K562 (cell line): ENCODE results near the gene MAPK8IP2. TPM values are rescaled to one million over a fixed set of nuclear protein-coding genes. Genes with fewer than 3 reads are reported as not detected.

Experiments used
- ATAC-seq: fragments of 200-7000 bp; cut with Tn5 transposase; 3 replicates; pipeline ENCODE4 v1.9.1; 2020; ENCODE audit warnings: moderate library complexity
- BruUV-seq: library from RNA; stranded (reverse); fragments of 400-500 nt; replicated peaks from 2 replicates; lab custom pipeline; 2021; lab: Mats Ljungman, UMichigan
- CTCF ChIA-PET: fragments of 300-600 bp; formaldehyde crosslinking; extraction: SDS; loops from one replicate; lab custom pipeline; 2021; ENCODE audit warnings: low intra/inter-chr PET ratio; lab: Yijun Ruan, JAX
- POLR2A ChIA-PET: fragments of 300-600, 350-650 bp; sonication (Branson Sonifier 250); formaldehyde crosslinking; extraction: SDS; loops from one replicate; lab custom pipeline; 2021; ENCODE audit warnings: antibody characterized with exemption, inconsistent platforms; lab: Yijun Ruan, JAX
- DNase-seq, 4 experiments: peaks; one replicate each; pipeline versions ENCODE4 v3.0.0 to v3.0.0-alpha.2; 2011 to 2018; ENCODE audit warnings: low spot score in 3 of 4, mixed read lengths in 3 of 4; ENCODE audit errors: extremely low read depth in 1 of 4
- FAIRE-seq: peaks from 2 replicates; lab custom pipeline; 2011; peaks lifted over from hg19 to GRCh38; lab: Jason Lieb, UNC
- H2AFZ ChIP-seq: 2 replicates; pipeline ENCODE4 v1.6.0; 2011; ENCODE audit warnings: low read depth, low read length, control low read depth, inconsistent platforms
- H3K27ac ChIP-seq: fragments of 200-600 bp; 3 replicates; pipeline ENCODE4 v1.8.0; 2011; ENCODE audit warnings: low read depth, mild to moderate bottlenecking, control low read depth, inconsistent platforms, low read length, moderate library complexity, mixed read lengths; ENCODE audit errors: extremely low read depth
- H3K27me3 ChIP-seq, 2 experiments: fragments of 300-600 bp in 1 of 2; 2 replicates in 1 of 2; 3 replicates in 1 of 2; pipeline versions ENCODE4 v1.6.0 to v1.8.0; 2011; ENCODE audit warnings: inconsistent platforms in 2 of 2, low read length in 2 of 2, mild to moderate bottlenecking in 1 of 2, mixed read lengths in 1 of 2, moderate library complexity in 1 of 2; ENCODE audit not compliant: control insufficient read depth in 2 of 2, insufficient read depth in 2 of 2
- H3K36me3 ChIP-seq: fragments of 300-600 bp; 3 replicates; pipeline ENCODE4 v1.8.0; 2011; ENCODE audit warnings: mild to moderate bottlenecking, low read length, inconsistent platforms; ENCODE audit not compliant: control insufficient read depth, insufficient read depth
- H3K4me1 ChIP-seq, 2 experiments: fragments of 200-600 bp in 1 of 2; replicated peaks in 1 of 2; 2 replicates in 1 of 2; 3 replicates in 1 of 2; pipeline versions ENCODE4 v1.5.1 to v1.8.0; 2011; ENCODE audit warnings: inconsistent platforms in 2 of 2, low read length in 2 of 2, mild to moderate bottlenecking in 1 of 2, mixed read lengths in 1 of 2, moderate library complexity in 1 of 2; ENCODE audit not compliant: control insufficient read depth in 2 of 2, insufficient read depth in 2 of 2
- H3K4me2 ChIP-seq: 2 replicates; pipeline ENCODE4 v1.6.1; 2011; ENCODE audit warnings: low read length, control low read depth, inconsistent platforms, mixed read lengths; ENCODE audit not compliant: insufficient read depth
- H3K4me3 ChIP-seq: fragments of 200-600 bp; sonication (generic), shearing (Covaris generic); 2 replicates; pipeline ENCODE4 v1.5.1; 2016; ENCODE audit warnings: control low read depth, inconsistent platforms
- H3K79me2 ChIP-seq: fragments of 200-600 bp; 3 replicates; pipeline ENCODE4 v1.8.0; 2011; ENCODE audit warnings: low read length, inconsistent platforms; ENCODE audit not compliant: control insufficient read depth, insufficient read depth
- H3K9ac ChIP-seq, 2 experiments: 2 replicates each; pipeline versions ENCODE4 v1.6.0 to v1.6.1; 2011; ENCODE audit warnings: low read depth in 2 of 2, low read length in 2 of 2, control low read depth in 1 of 2, inconsistent platforms in 1 of 2, mild to moderate bottlenecking in 1 of 2, mixed read lengths in 1 of 2; ENCODE audit not compliant: insufficient read depth in 1 of 2
- H3K9me1 ChIP-seq: one replicate; pipeline ENCODE4 v1.6.0; 2011; ENCODE audit warnings: inconsistent platforms, mild to moderate bottlenecking, low read length, moderate library complexity; ENCODE audit not compliant: control insufficient read depth, insufficient read depth
- H3K9me3 ChIP-seq: replicated peaks from 2 replicates; pipeline ENCODE4 v1.5.1; 2011; ENCODE audit warnings: low read depth, low read length, inconsistent platforms; ENCODE audit not compliant: control insufficient read depth, insufficient read depth
- H4K20me1 ChIP-seq: replicated peaks from 2 replicates; pipeline ENCODE4 v1.6.1; 2011; ENCODE audit warnings: low read length, inconsistent platforms, mixed read lengths; ENCODE audit not compliant: control insufficient read depth, insufficient read depth
- ATF4 ChIP-seq: fragments of 450-650 bp; formaldehyde crosslinking; IDR thresholded peaks from 2 replicates; pipeline ENCODE4 v1.4.0; 2022; ENCODE audit warnings: mild to moderate bottlenecking, moderate library complexity
- BDP1 ChIP-seq: IDR thresholded peaks from 3 replicates; pipeline ENCODE4 v1.6.1; 2011; ENCODE audit not compliant: insufficient read length, insufficient read depth
- BRF2 ChIP-seq: IDR thresholded peaks from 3 replicates; pipeline ENCODE4 v1.6.1; 2011; ENCODE audit warnings: borderline replicate concordance, mild to moderate bottlenecking; ENCODE audit not compliant: insufficient read length, insufficient read depth
- MAX ChIP-seq: sonication (generic); formaldehyde crosslinking; IDR thresholded peaks from 2 replicates; pipeline ENCODE4 v1.9.0; 2022; ENCODE audit warnings: mild to moderate bottlenecking, missing genetic modification reagents
- MBD1 ChIP-seq: fragments of 250-450 bp; sonication (Bioruptor Pico); IDR thresholded peaks from 2 replicates; pipeline ENCODE4 v1.8.0; 2022; ENCODE audit warnings: inconsistent platforms
- PRPF4 ChIP-seq: fragments of 200-400 bp; formaldehyde crosslinking; IDR thresholded peaks from one replicate; pipeline ENCODE4 v1.6.1; 2017; ENCODE audit warnings: low read length, low read depth, mild to moderate bottlenecking; ENCODE audit not compliant: insufficient read depth, poor library complexity, severe bottlenecking
- ZNF561 ChIP-seq: fragments of 450-650 bp; formaldehyde crosslinking; conservative IDR thresholded peaks from 2 replicates; pipeline ENCODE4 v1.4.0; 2020; ENCODE audit warnings: mild to moderate bottlenecking, moderate library complexity
- WGBS: fragments of 100-300 bp; shearing (Covaris generic); methylation state at CpG from one replicate; pipeline ENCODE4 v1.1.6; 2016; ENCODE audit warnings: low coverage, mixed read lengths; ENCODE audit not compliant: insufficient coverage; ENCODE audit errors: missing lambda C conversion rate; 5-methylcytosine and 5-hydroxymethylcytosine counted together
- in situ Hi-C: fragments of 300-500 bp; cut with MboI; formaldehyde crosslinking; loops from 4 replicates; pipeline ENCODE4 v1.15.0; 2018; ENCODE audit warnings: inconsistent platforms, mixed read lengths
- intact Hi-C: fragments of 100-400 bp; cut with micrococcal nuclease; formaldehyde crosslinking; loops from 2 replicates; pipeline ENCODE4 v1.14.2; 2022
- polyA plus RNA-seq, 8 experiments: library from polyadenylated mRNA; depleted of rRNA in 4 of 8; stranded (reverse) in 5 of 8; unstranded in 3 of 8; fragments of >200 nt; fragmentation: Nextera tagmentation in 2 of 8; fragmentation: Illumina TruSeq in 1 of 8; extraction: Ambion mirVana in 2 of 8; extraction: Trizol in 1 of 8; gene quantifications; 2 replicates each; pipeline versions ENCODE4 v1.2.1 to v1.2.3, GENCODE V29; 2011 to 2014; ENCODE audit warnings: inconsistent platforms in 1 of 8, missing spikeins in 1 of 8
- total RNA-seq, 7 experiments: library from RNA; depleted of rRNA in 6 of 7; stranded (reverse); fragments of >200 nt in 6 of 7; fragmentation: Illumina TruSeq in 2 of 7; extraction: Trizol in 2 of 7; gene quantifications; 2 replicates each; pipeline versions ENCODE4 v1.2.1 to v1.2.3, GENCODE V29; 2011 to 2021; ENCODE audit warnings: low replicate concordance in 1 of 7

Gene MAPK8IP2
- total and polyA plus RNA-seq, 9 of the 15 experiments (the other 6 are each of a cell fraction or from before 2014, with no cell fraction given), result 0.01 to 0.47 (median 0.07) TPM; not detected in 2

GRCh38 chr22:50564289-50564688 lies 36.3 kb upstream of the MAPK8IP2 start (continued):
- TF ChIP-seq BRF2 (no peak), ATF4 (CRISPR knock-in tag) (no peak), MAX (no peak), MBD1 (CRISPR knock-in tag) (no peak)

- CTCF ChIA-PET, result no interaction called here
- H3K4me3 ChIP-seq, result no peak overlapping the region
- POLR2A ChIA-PET, result no interaction called here
- ATAC-seq (no peak), DNase-seq (no peak), FAIRE-seq (no peak)
- H3K4me1 ChIP-seq, result peaks cover 0 to 20% of the 10 kb centered on the region in 2 experiments; a peak in 3 of 5 replicates
- no peak overlapping the region for H3K4me2 ChIP-seq
- no peaks in the 10 kb centered on the region for H3K36me3 ChIP-seq
- intact Hi-C loops (no loop called here), in situ Hi-C loops (loop anchor here (5.0 kb wide), 1 partner anchor 45 kb away; no protein-coding TSS in a partner anchor)
- H2AFZ ChIP-seq, result no peak overlapping the region
- BruUV-seq, result no TSS peak
- no peaks in the 10 kb centered on the region for H3K27me3 ChIP-seq
- no peaks in the 10 kb centered on the region for H3K79me2 ChIP-seq
- no peak overlapping the region for H3K27ac ChIP-seq
- no peaks in the 10 kb centered on the region for H3K9me1 ChIP-seq
- TF ChIP-seq ZNF561 (CRISPR knock-in tag) (no peak), BDP1 (no peak), PRPF4 (no peak)
- H3K9me3 ChIP-seq, result no peaks in the 10 kb centered on the region
- H4K20me1 ChIP-seq, result no peaks in the 10 kb centered on the region
- WGBS, result 53% methylated on average over 4 of the region's 7 CpGs
- H3K9ac ChIP-seq, result no peak overlapping the region
Measured at GRCh38 chr22:50567721-50568252, 32.8 kb upstream of the MAPK8IP2 start.
